PC-3 (cell line): ENCODE results near the gene C12orf76.

Source experiments
- EZH2 ChIP-seq: fragments of 300-600 bp; sonication (generic); IDR thresholded peaks from one replicate; pipeline ENCODE4 v1.6.1; 2017; ENCODE audit warnings: antibody characterized with exemption, mild to moderate bottlenecking, low read length; ENCODE audit not compliant: unreplicated experiment
- EZH2phosphoT487 ChIP-seq: fragments of 300-600 bp; sonication (generic); IDR thresholded peaks from 2 replicates; pipeline ENCODE4 v1.6.1; 2018; ENCODE audit warnings: mild to moderate bottlenecking, antibody characterized with exemption, low read length, borderline replicate concordance
- TF ChIP-seq, protein P1 (sequence below): fragments of 300-600 bp; sonication (generic); conservative IDR thresholded peaks from 2 replicates; pipeline ENCODE4 v1.5.1; 2017; ENCODE audit warnings: antibody characterized with exemption, low read depth, mild to moderate bottlenecking, low read length

DNA sequence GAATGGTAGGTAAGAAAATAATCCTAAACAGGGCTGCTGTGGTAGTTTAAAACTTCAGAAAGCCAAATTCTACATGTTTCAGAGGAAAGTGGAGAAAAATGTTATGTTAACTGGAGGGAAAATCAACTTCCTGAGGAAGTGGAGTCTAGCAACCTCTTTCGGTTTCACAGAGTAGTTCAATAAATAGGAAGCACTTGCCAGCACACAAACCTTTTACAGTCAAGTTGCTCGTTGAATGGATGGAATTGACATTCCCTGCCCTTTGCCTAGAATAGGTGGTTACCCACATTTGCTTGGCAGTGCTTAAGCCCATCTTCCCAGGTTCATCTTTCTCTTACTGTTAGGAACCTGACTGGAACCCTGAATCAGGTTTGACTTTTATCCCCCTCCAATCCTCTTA is 33.2 kb downstream of the C12orf76 start:
- TF ChIP-seq, protein P1, sequence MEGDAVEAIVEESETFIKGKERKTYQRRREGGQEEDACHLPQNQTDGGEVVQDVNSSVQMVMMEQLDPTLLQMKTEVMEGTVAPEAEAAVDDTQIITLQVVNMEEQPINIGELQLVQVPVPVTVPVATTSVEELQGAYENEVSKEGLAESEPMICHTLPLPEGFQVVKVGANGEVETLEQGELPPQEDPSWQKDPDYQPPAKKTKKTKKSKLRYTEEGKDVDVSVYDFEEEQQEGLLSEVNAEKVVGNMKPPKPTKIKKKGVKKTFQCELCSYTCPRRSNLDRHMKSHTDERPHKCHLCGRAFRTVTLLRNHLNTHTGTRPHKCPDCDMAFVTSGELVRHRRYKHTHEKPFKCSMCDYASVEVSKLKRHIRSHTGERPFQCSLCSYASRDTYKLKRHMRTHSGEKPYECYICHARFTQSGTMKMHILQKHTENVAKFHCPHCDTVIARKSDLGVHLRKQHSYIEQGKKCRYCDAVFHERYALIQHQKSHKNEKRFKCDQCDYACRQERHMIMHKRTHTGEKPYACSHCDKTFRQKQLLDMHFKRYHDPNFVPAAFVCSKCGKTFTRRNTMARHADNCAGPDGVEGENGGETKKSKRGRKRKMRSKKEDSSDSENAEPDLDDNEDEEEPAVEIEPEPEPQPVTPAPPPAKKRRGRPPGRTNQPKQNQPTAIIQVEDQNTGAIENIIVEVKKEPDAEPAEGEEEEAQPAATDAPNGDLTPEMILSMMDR = no peak
- TF ChIP-seq EZH2 (no peak), EZH2phosphoT487 (no peak)
